Hematopoietic multipotent progenitor cell treated with erythropoietin and hydrocortisone succinate and interleukin-3 and kit ligand, for 15 days (in vitro differentiated cells): Measurements from ENCODE around the gene KCNJ14.
A peak's percentile ranks its signal among the peaks of the same experiment; 100 is the strongest.
"Not testable (repeated sequence)": the region's sequence is repeated elsewhere in the genome, so short reads cannot be mapped to it uniquely, and the experiment has no call there.

Experiments used
- DNase-seq: peaks from one replicate; pipeline ENCODE4 v3.0.0-alpha.2; 2015; ENCODE audit warnings: low spot score

The KCNJ14 gene

DNA sequence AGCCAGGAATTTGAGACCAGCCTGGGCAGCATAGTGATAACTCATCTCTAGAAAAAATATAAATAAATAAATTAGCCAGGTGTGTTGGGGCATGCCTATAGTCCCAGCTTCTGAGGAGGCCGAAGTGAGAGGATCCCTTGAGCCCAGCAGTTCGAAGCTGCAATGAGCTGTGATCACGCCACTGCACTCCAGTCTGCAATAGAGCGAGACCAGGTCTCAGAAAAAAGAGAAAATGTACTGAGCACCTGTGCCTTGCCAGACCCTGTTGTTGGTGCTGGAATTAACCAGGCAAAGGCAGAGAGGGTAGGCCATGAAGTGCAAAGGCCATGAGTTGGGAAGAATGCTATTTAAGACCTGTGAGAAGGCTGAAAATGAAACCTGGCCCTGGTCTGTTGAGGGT is 16.5 kb downstream of the KCNJ14 start:
- no peak for DNase-seq

DNA sequence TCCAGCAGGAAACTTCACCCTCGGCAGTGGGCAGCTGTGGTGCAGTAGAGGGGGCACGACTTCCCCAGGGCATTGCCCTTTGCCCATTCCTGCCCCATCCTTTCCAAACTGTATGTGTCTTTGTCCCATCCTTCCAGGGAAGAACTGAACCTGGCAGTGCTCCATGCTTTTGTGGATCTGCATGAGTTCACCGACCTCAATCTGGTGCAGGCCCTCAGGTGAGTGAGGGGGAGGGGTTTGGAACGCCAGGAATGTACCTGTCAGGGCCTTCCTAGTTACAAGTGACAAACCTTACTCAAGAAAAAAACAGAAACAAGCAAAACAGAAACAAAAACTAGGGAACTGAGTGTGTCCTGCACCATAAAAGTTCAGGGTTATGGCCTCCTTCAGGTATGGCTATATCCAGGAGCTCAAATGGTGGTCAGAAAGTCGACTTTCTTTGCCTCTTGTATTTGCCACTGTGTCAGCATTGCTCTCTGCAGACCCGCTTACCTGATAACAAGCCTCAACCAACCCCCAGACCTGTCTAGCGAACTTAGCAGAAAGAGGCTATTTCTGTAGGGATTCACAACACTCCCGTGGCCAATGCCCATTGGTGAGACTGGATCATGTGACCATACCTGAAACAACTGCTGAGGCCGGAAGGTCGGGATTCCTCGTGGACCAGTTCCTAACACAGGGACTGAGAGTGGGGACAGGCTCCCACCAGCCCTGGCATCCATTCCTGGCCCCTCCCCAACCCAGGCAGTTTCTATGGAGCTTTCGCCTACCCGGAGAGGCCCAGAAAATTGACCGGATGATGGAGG is 18.0 kb downstream of the KCNJ14 start:
- no peak for DNase-seq

DNA sequence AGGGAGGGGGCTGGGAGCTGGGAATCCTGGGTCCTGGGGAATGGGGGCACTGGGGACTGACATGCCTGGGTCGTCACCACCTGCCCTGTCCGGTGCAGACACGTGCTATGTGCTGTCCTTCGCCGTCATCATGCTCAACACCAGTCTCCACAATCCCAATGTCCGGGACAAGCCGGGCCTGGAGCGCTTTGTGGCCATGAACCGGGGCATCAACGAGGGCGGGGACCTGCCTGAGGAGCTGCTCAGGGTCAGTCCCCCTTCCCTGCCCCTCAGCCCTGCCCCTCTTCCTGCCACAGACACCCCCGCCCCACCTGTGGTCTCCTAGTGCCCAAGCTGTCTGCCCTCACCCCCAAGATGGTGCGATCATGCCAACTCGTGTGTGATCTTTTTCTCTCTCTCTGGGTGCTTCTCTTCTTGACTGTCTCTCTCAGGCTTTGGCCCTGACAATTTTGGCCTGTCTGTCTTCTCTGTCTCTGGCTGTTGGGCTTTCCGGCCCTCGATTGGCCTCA is 18.8 kb downstream of the KCNJ14 start:
- DNase-seq = no peak

DNA sequence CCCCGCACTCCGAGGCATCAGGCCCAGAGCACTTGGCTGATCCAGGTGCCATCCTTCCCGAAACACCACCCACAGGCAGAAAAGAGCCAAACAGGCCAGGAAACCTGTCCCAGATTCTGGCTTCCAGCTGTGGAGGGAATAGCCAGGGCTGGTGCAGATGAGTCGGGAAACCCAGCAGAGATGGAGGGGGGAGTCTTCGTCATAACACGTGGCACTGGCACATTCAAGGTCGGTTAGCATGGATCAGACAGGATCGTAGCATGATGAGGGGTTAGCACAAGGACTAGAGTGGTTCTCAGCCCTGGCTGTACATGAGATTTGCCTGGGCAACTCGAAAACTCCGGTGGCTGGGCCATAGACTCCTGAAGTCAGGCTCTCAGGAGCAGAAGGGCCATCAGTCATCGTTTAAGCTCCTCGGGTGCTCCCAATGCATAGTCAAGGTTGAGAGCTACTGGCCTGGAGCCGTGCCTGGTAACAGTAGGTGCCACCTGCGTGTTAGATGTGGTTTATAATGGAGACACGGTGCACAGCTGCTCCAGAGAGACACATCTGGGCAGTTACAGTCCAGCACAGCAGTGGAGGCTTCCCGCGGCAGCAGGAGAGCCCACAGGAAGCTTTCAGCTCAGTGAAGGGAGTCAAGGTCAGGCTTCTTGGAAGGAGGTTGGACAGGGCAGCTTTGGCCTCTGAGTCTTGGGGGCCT is 20.1 kb downstream of the KCNJ14 start:
- no peak for DNase-seq

DNA sequence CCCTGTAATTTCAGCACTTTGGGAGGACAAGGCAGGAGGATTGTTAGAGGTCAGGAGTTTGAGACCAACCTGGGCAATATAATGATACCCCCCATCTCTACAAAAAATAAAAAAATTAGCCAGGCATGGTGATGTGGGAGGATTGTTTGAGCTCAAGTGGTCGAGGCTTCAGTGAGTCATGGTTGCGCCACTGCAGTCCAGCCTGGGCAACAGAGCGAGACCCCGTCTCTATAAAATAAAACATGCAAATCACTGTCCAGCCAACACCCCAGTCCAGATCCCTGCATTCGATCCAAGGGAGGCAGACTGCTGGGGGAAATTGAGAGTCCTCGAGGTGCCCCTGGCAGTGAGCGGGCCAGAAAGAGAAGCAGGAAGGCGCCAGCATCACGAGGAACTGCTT is 20.8 kb downstream of the KCNJ14 start:
- no peak for DNase-seq

DNA sequence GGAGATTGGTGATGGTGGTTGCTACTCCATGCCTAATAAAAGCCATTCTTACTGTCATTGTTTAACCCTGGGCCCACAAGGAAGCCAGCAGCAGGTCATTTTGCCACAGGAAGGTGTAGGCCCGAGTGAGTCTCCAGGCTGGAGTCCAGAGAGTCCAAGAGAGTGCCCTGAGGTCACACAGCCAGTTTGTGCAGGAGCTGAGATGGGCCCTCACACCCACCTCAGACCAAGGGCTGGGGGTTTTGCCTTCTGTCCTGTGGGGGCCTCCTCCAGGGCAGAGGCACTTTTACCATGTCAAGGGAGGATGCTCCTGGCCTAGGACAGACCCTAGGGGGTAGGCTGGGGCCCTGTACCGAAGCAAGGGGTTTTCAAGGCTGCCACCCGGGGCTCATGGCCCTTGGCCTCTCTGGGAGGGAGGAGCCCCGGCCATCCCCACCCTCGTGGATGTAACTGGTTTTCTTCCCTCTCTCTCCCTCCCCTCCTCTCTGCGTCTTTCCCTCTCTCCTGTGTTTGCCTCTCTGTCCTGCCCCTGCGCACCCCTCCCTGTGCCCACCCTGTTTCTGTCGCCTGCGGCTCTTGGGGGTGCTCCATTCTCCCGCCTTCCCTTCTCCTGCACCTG is 21.8 kb downstream of the KCNJ14 start:
- DNase-seq = no peak

DNA sequence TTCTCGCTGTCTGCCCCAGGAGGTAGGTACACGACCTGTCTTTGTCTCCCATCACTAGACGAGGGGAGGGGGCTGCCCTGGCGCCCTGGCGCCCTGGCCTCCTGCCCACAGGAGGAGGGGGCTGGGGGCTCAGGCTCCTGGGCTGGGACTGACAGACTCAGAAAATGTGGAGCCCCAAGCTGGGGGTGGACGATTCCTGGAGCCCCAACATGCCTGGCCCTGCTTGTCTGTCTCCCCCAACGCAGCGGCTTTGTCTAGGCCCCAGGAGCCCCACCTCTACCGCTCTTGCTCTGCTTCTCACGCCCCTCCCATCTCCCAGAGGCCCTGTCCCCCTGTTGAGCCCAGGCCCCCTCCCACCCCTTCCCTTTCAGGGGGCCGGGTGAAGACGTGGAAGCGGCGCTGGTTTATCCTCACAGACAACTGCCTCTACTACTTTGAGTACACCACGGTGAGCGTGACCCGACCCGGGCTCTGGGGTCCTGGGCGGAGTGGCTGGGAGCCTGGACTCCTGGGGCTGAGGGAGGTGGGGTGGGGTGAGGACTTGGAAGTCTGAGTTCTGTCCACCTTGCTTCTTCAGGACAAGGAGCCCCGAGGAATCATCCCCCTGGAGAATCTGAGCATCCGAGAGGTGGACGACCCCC is 22.4 kb downstream of the KCNJ14 start:
- no peak for DNase-seq

DNA sequence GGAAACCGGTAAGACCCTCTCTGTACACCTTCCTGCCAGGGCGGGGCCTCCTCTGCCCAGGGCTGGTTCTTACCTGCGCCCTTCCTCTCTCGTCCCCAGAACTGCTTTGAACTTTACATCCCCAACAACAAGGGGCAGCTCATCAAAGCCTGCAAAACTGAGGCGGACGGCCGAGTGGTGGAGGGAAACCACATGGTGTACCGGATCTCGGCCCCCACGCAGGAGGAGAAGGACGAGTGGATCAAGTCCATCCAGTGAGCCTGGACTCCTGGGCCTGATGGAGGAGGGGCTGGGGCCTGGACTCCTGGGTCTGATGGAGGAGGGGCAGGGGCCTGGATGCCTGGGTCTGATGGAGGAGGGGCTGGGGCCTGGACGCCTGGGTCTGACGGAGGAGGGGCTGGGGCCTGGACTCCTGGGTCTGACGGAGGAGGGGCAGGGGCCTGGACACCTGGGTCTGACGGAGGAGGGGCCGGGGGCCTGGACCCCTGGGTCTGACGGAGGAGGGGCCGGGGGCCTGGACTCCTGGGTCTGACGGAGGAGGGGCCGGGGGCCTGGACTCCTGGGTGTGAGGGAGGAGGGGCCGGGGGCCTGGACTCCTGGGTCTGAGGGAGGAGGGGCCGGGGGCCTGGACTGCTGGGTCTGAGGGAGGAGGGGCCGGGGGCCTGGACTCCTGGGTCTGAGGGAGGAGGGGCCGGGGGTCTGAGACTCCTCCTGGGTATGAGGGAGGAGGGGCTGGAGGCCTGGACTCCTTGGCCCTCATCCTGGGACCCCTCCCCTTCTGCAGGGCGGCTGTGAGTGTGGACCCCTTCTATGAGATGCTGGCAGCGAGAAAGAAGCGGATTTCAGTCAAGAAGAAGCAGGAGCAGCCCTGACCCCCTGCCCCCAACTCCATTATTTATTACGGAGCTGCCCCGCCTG is 23.2 kb downstream of the KCNJ14 start:
- DNase-seq = no peak

DNA sequence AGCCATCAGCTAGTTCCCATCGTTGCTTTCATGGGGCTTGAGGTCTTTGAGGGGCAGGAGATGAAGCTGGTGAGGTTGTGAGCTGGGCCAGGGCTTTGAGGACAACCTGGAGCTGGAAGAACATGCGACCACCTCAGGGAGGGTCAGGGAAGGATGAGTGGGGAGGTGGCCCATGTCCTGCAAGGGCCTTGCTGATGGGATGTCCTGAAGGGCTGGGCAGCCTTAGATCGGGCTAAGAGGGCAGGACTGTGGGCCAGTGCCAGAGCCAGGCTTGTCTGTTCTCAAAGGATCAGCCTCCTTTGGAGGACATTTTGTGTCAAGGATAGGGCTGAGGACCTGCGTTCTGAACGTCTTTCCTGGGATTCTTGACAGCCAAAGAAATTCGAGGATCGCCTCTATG is 24.3 kb downstream of the KCNJ14 start:
- DNase-seq = no peak

DNA sequence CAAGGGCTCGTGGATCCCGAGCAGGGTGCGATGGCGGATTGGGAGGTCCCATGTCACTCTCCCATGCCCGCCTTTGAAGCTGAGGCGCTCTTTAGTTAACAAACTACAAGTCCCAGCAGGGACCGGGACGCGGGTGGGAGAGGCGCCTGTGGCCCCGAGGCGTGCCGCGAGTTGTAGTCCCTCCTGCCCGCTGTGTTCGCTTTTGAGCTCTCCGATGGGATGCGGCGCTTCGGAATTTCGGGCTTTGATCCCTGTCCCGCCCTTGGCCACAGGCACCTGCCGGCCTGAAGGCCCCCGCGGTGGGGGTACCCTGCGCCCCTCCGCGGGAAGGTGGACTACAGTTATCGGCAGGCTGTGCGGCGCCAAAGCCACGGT is 24.8 kb downstream of the KCNJ14 start:
- DNase-seq = no peak

DNA sequence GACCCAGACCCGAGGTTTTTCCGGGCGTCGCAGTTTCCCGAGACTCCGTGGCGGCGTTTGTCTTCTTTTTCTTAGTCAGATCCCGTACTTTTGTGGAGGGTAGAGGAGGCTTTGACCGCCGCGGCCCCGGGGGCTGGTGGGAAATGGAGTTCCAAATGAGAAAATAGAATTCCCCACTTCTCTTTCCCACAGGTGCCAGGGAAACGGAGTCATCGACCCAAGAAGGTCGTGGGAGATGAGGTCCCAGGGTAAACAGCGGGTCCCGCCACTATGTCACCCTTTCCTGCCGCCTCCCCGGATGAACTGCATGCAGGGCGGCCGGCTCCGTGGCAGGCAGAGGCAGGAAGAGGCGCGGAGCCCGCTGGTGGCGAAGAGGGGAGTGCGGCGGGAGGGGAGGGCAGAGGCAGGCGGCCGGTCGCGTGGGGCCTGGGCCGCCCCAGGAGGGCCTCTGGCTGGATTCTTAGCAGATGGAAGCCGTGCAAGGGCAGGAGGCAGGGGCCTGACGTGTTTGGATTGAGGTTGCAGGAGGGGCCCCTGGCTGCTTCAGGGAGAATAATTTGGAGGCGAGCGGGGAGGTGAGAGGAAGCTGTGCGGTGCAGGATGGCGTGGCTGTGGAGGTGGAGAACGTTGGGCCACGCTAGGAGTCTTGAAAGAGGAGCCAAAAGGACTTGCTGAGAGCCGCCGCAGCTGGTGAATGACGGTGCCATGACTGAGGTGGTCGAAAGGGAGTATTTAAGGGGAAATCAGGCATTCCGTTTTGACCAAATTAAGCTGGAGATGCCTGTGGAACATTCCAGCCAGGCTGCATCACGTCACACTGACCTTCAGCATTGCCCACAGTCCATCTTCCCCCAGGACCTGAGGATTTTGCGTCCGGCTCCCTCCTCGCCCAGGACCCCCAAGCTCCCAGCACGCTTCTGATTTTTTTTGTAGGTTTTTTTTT is 25.5 kb downstream of the KCNJ14 start:
- no peak for DNase-seq

DNA sequence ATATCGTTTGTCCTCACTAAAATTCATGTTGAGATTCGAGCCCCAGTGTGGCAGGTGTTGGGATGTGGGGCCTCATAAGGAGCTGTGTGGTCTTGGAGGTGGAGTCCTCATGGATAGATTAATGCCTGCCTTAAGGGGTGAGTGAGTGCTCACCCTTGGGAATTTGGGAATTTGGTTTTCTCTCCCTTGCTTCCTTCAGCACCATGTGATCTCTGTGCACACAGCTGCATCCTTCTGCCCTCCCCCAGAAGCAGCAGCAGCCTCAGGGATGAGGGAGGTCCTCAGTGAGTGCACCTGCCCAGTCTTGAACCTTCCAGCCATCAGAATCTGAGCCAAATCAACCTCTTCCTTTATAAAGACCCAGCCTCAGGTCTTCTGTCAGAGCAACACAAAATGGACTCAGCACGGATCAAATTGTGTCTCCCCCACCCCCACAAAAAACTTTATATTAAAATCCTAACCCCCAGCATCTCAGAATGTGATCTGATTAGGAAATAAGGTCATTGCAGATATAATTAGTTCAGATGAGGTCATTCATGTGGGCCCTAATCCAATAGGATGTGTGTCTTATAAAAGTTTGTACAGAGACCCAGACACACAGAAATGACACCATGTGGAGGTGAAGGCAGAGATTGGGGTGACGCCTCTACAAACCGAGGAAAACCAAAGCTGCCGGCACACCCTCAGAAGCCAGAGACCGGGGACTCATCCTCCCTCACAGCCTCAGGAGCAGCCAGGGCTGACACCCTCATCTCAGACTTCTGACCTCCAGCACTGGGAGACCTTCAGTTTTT is 26.7 kb downstream of the KCNJ14 start:
- DNase-seq = no peak

DNA sequence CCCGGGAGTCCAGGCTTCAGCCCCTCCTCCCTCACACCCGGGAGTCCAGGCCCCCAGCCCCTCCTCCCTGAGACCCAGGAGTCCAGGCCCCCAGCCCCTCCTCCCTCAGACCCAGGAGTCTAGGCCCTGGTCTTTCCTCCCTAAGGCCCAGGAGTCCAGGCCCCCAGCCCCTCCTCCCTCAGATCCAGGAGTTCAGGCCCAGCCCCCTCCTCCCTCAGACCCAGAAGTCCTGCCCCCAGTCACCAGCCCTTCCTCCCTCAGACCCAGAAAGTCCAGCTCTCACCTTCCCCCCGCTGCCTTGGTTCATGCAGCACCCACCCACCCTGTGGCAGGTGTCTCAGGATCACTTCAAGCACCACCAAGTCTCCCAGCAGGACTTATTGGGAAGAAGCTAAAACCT is 27.9 kb downstream of the KCNJ14 start:
- no peak for DNase-seq

DNA sequence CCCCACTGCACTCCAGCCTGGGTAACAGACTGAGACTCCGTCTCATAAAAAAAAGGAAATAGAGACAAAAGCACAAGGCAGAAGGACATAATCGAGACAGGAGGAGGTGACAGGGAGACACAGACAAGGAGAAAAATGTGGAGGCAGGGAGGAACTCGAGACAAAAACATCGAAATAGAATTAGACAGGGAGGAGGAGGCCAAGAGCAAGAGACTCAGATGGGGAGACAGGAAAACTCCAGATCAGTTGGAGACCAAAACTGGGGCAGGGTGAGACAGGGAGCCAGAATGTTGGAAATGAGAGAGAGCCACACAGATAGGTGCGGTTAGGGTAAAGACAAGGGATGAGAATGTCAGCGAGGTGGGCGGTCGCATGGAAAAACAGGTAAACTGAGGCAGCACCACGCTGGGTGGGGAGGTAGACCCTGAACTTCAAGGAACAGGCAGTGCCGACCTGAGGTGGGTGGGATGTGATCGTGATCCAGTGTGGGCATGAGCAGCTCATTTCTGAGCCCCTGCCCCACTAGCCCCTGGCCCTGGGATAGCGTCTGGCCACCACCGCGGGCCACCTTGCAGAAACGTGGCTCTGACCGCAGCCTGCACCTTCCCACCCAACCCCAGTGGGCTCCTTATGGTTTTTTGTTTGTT is 29.0 kb downstream of the KCNJ14 start:
- DNase-seq = no peak

DNA sequence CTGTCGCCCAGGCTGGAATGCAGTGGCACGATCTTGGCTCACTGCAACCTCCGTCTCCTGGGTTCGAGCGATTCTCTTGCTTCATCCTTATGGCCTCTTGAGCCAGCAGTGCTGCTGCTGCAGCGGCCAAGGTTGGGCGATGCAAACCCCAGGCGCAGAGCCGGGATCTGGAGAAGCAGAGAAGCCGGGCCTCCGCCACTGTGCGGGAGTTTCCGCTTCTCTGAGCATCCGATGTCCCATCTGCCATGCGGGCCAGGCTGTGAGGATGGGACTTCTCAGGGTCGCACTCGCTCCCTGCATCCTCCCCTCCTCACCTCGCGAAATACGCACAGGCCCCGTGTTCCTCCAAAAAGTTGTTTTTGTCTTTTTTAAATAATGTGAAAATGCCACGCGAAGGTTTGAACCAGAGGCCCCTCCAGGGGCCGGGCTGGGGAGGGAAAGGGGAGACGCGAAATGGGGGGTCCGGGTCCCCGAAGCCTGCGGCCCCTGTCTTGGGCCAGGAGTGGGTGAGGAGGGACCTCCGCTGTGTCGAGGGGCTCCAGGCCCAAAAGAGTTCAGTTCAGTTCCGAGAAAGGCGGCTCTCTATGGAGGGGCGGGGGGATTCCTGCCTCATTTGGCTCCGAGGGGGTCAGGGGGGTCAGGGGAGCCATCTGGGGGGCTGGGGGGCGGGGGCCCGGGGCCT is 29.7 kb downstream of the KCNJ14 start:
- DNase-seq = no peak

DNA sequence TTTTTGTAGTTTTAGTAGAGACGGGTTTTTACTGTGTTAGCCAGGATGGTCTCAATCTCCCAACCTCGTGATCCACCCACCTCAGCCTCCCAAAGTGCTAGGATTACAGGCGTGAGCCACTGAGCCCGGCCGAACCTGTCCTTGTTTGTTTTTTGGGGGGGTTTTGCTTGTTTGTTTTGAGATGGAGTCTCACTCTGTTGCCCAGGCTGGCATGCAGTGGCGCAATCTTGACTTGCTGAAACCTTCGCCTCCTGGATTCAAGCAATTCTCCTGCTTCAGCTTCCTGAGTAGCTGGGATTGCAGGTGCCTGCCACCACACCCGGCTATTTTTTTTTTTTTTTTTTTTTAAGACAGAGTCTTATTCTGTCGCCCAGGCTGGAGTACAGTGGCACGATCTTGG is 31.3 kb downstream of the KCNJ14 start:
- DNase-seq = not testable (repeated sequence)

DNA sequence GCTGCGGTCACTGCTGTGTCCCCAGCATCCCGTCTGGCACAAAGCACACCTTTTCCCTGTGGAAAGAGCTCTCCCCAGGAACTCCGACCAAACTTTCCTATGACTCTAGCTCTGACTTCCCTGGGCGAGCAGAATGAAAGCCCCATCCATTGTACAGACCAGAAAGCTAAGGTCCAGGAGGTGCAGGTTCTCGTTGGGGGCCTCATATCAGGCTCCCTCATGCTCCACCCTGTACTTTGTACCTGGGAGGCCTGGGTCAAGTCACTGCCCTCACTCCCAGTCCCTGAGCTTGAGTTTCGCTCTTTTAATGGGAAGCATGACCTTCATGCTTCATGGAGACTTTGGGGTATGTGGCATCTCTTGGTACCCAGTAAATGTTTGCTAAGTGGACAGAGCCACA is 32.2 kb downstream of the KCNJ14 start:
- DNase-seq = no peak

DNA sequence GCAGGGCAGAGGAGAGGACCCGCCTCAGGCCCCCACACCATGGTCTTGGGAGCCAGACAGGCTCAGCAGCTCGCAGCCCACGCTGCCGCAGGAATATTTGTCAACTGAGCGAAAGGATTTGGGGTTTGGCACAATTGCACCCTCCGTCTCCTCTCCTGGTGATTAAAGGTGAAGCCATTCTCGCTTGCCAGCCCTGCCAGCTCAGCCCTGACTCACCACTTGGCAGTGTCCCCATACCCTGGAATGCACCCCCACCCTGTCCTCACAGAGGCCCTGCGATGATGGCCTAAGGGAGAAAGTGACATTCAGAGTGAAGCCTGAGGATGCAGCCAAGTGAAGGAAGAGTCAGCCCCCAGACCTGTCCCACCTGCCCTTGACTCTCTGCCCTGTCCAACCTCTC is 32.6 kb downstream of the KCNJ14 start:
- DNase-seq = peak; percentile 53
